Hypothalamus (tissue), 51 donors: ENCODE measurements around the gene CYTH1.
"Not testable (repeated sequence)": the region's sequence is repeated elsewhere in the genome, so short reads cannot be mapped to it uniquely, and the experiment has no call there.

Experiments
- DNase-seq, 51 donors: peaks; one replicate each; lab custom pipeline; 2025; lab: John Stamatoyannopoulos, UW

Gene CYTH1

GRCh38 chr17:78764871-78765270, 17.2 kb downstream of the CYTH1 start:
- peak in 24 of 51 donors; percentile 20 to 67 (median 36) for DNase-seq

- no peak for DNase-seq
Observed at GRCh38 chr17:78763561-78763960, 18.5 kb downstream of the CYTH1 start.

GRCh38 chr17:78761789-78762406, 20.2 kb downstream of the CYTH1 start:
- no peak for DNase-seq

- DNase-seq, result no peak
Observed at GRCh38 chr17:78759969-78760352, 22.1 kb downstream of the CYTH1 start.

- DNase-seq, result peak in 6 of 51 donors; percentile 20 to 32 (median 22)
Observed at GRCh38 chr17:78759203-78759968, 22.7 kb downstream of the CYTH1 start.

- DNase-seq, result no peak
Observed at GRCh38 chr17:78753316-78754250, 28.5 kb downstream of the CYTH1 start.

GRCh38 chr17:78751447-78752161, 30.5 kb downstream of the CYTH1 start:
- no peak for DNase-seq

- not testable (repeated sequence) for DNase-seq
Observed at GRCh38 chr17:78751000-78751399, 31.1 kb downstream of the CYTH1 start.

- DNase-seq, result peak in 6 of 51 donors; percentile 9 to 24 (median 14)
Observed at GRCh38 chr17:78748730-78749317, 33.2 kb downstream of the CYTH1 start.

- DNase-seq, result no peak
Observed at GRCh38 chr17:78748048-78748729, 33.9 kb downstream of the CYTH1 start.

GRCh38 chr17:78747488-78747887, 34.6 kb downstream of the CYTH1 start:
- DNase-seq, result no peak

- DNase-seq, result no peak
Observed at GRCh38 chr17:78746949-78747269, 35.2 kb downstream of the CYTH1 start.

GRCh38 chr17:78746263-78746948, 35.7 kb downstream of the CYTH1 start:
- no peak for DNase-seq

GRCh38 chr17:78745407-78746088, 36.5 kb downstream of the CYTH1 start:
- peak in 6 of 51 donors; percentile 18 to 62 (median 32) for DNase-seq

GRCh38 chr17:78742901-78743300, 39.2 kb downstream of the CYTH1 start:
- DNase-seq, result no peak

GRCh38 chr17:78741644-78742284, 40.3 kb downstream of the CYTH1 start:
- no peak for DNase-seq

- DNase-seq, result no peak
Observed at GRCh38 chr17:78739331-78739931, 42.6 kb downstream of the CYTH1 start.

- no peak for DNase-seq
Observed at GRCh38 chr17:78738698-78739097, 43.4 kb downstream of the CYTH1 start.
